Stimulated activated CD8-positive, alpha-beta memory T cell treated with anti-CD3 and anti-CD28 coated beads, Interleukin-4, amount 100 ng/mL, for 4 hours (primary cell): ENCODE data around the gene COLGALT1.
"Not testable (repeated sequence)": the region's sequence is repeated elsewhere in the genome, so short reads cannot be mapped to it uniquely, and the experiment has no call there.

Experiments used
- DNase-seq, 2 donors: peaks; one replicate each; pipeline ENCODE4 v3.0.0-alpha.2; 2020; ENCODE audit warnings: low read depth in 2 of 2, low spot score in 1 of 2

Gene COLGALT1

DNA sequence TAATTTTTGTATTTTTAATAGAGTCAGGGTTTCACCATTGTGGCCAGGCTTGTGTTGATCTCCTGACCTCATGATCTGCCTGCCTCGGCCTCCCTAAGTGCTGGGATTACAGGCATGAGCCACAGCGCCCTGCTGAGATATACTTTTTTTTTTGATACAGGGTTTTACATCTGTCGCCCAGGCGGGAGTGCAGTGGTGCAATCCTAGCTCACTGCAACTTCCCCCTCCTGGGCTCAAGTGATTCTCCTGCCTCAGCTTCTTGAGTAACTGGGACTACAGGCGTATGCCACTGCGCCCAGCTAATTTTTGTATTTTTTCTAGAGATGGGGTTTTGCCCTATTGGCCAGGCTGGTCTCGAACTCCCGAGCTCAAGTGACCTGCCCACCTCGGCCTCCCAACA is 2.0 kb downstream of the COLGALT1 start:
- no peak for DNase-seq

GRCh38 chr19:17560205-17560595 is 4.8 kb downstream of the COLGALT1 start:
- no peak for DNase-seq

DNA sequence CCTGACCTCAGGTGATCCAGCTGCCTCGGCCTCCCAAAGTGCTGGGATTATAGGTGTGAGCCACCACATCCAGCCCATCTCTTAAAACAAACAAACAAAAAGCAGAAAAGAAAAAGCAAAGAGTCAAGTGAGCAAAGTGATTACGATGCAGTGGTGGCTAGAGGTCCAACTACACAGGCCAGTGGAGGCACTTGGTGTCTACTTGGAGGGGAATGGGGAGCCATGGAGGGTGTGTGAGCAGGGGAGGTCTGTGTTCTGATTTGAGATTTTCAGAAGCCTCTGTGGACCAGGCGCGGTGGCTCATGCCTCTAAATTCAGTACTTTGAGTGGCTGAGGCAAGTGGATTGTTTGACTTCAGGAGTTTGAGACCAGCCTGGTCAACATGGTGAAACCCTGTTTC is 6.6 kb downstream of the COLGALT1 start:
- DNase-seq, result no peak

DNA sequence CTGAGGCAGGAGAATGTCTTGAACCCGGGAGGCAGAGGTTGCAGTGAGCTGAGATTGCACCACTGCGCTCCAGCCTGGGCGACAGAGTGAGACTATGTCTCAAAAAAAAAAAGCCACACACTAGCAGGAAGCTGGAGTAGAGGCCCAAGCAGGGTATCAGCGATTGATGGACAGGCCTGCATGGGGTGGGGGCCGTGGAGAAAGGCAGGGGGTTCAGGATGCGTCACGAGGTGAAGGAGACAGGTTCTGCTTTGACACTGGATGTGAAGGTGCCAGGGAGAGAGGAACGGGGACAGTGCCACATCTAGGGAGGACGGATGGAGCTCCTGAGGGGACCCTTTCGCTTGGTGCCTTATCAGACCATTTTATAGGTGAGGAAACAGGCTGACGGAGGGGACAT is 7.1 kb downstream of the COLGALT1 start:
- DNase-seq, result no peak

DNA sequence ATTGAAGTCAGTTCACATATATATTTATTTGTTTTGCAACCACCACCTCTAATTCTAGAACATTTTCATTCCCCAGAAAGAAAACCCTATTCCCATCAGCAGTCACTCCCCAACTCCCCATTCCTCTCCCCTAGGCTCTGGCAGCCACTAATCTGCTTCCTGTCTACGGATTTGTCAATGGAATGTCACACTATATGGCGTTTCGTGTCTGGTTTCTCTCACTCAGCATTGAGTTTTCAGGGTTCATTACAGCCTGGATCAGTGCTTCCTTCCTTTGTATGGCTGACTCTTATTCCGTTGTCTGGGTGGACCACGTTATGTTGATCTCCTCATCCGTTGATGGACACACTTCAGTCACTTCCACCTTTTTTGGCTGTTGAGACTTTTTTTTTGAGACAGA is 9.3 kb downstream of the COLGALT1 start:
- DNase-seq, result no peak

GRCh38 chr19:17565611-17566010 is 10.2 kb downstream of the COLGALT1 start:
- DNase-seq, result no peak

DNA sequence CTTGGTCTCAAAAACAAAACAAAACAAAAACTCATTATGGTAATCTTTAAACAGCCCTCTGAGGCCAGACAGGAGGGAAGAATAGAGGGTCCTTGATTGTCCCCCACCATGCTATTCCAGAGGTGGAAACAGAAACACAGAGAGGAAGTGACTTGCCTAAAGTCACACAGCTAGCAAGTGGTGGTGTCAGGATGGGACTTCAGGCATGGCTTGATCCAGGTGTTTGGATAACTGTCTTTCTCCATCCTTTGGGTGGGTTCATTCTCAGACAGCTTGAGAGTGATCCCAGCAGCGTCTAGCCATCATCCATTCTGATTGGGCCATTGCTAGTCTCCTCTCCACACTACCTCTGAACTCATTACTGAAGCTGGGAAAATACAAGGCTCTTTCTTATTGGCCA is 12.5 kb downstream of the COLGALT1 start:
- DNase-seq, result no peak

DNA sequence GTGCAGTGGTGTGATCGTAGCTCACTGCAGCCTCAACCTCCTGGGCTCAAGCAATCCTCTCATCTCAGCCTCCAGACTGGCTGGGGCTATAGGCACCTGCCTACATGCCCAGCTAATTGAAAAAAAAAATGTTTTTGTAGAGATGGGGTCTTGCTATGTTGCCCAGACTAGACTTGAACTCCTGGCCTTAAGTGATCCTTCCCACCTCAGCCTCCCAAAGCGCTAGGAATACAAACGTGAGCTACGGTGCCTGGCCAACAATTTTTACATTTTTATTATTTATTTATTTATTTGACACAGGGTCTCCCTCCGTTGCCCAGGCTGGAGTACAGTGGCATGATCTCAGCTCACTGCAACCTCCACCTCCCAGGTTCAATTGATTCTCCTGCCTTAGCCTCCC is 14.8 kb downstream of the COLGALT1 start:
- DNase-seq, result not testable (repeated sequence)

DNA sequence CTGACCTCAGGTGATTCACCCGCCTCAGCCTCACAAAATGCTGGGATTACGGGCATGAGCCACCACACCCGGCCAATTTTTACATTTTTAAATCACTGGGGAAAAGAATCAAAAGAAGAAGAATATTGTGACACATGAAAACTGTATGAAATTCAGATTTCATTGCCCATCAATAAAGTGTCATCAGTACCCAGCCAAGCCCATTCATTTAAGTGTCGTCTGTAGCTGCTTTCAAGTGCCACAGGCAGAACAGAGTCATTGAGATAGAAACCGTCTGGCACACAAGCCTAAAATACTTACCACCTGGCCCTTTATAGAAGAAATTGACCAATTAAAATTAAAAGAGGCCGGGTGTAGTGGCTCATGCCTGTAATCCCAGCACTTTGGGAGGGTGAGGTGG is 15.3 kb downstream of the COLGALT1 start:
- no peak for DNase-seq

- no peak for DNase-seq
Observed at GRCh38 chr19:17572638-17573037, 17.2 kb downstream of the COLGALT1 start.

DNA sequence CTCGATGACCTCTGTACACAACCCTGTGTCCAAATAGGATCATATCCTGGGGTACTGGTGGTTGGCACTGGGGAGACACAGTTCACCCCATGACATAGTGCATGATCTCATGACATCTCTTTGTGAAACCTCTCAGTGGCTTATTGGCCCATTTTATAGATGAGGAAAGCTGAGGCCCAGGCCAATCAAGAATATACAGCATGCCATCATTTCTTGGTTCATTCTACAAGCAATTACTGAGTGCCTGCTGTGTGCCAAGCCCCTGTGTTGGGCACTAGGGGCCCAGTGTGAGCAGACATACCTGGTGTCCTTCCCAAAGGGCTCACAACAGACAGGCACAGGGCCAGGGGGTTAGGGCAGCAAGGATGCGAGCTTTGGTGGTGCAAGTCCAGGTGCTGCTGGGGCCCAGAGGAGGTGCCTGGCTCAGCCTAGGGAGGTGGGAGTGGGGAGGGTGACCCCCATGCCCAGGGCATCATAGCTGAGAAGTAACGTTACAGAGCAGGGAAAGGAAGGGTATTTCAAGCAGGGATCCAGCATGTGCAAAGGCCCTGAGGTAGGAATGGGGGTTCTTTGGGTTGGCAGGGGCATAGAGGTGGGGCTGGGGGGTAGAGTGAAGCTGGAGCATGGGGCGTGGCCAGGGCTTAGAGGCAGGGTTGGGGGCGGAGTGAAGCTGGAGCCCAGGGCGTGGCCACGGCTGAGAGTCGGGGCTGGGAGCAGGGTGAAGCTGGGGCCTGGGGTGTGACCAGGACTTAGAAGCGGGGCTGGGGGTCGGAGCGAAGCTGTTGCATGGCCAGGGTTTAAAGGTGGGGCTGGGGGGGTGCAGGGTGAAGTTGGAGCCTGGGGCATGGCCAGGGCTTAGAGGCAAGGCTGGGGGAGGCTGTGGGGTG is 20.7 kb downstream of the COLGALT1 start:
- no peak for DNase-seq

GRCh38 chr19:17576758-17577456 is 21.5 kb downstream of the COLGALT1 start:
- no peak for DNase-seq

DNA sequence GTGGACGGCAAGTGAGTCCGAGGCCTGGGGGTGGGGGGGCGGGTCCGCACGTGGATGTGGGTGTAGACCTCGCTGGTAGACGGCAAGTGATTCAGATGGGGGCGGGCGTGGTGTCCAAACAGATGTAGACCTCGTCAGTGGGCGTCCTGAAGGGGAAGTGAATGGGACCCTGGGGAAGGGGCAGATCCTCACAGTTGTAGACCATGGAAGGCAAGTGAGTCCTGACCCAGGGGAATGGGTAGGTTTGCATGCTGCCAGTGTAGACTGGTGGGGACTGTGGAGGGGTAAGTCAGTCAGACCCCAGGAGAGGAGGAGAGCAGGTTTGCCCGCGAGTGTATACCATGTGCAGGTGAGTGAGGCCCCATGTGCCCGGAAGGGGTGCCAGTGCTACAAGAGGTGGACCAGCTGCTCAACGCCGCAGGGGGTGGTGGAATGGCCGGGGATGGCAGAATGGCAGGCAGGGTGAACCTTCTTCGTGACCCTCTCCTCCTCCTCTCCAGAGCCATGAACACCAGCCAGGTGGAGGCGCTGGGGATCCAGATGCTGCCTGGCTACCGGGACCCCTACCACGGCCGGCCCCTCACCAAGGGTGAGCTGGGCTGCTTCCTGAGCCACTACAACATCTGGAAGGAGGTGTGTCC is 22.1 kb downstream of the COLGALT1 start:
- DNase-seq, result no peak

- no peak for DNase-seq
Observed at GRCh38 chr19:17579661-17580244, 24.3 kb downstream of the COLGALT1 start.

- no peak for DNase-seq
Observed at GRCh38 chr19:17580470-17581144, 25.2 kb downstream of the COLGALT1 start.

- DNase-seq, result no peak
Observed at GRCh38 chr19:17581211-17581874, 25.9 kb downstream of the COLGALT1 start.

DNA sequence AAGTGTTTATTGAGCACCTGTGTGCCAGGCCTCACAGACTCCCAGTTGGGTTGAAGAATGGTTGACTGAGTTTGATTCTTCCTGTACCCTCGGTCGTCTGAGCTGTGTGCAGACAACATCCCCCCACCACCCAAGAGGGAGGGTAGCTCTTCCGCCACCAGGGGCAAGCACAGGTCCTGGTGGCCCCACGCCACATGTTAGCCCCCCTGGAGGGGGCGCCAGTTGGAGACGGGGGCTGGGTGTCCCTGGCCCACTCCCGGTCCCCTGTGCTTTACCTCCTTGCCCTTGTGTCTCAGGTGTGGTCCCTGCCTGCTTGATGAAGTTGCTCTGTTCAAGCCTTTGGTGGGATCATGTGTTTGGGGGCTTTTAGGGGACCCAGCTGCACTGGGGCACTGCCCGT is 27.2 kb downstream of the COLGALT1 start:
- no peak for DNase-seq

DNA sequence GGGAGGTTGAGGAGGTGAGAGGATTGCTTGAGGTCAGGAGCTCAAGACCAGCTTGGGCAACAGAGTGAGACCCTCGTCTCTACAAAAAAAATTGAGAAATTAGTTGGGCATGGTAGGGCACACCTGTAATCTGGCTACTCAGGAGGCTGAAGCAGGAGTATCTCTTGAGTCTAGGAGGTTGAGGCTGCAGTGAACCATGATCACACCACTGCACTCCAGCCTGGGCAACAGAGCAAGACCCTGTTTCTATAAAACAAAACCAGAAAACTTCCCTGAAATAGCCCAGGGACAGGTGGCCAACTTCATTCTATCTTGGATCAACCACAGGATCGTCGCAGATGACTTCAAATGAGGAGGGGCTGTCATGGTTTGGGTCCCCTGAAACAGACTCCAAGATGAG is 28.7 kb downstream of the COLGALT1 start:
- DNase-seq, result no peak

DNA sequence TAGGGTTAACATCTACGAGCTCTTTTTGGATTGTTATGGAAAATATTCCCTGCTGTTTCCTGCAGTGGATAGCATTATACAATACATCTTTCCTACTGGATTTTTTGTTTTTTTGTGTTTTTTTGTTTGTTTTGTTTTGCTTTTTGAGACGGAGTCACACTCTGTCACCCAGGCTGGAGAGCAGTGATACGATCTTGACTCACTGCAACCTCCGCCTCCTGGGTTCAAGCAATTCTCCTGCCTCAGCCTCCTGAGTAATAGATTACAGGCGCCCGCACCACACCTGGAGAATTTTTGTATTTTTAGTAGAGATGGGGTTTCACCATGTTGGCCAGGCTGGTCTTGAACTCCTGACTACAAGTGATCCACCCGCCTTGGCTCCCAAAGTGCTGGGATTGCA is 29.9 kb downstream of the COLGALT1 start:
- DNase-seq, result not testable (repeated sequence)

DNA sequence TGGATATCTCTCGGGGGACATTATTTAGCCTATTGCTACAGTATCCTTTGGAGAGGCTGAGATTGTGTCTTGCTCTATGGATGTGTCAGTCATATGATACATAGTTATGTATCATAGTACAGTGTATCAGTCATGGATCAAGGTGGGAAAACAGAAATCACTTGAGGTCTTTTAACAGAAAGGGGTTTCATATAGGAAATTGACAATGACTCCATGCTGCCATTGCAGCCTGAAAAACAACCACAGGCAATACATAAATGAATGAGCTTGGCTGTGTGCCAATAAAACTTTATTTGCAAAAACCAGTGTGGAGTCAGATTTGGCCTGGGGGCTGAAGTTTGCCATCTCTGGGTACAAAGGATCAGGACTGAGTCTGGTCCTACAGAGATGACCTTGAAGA is 35.4 kb downstream of the COLGALT1 start:
- DNase-seq, result no peak

DNA sequence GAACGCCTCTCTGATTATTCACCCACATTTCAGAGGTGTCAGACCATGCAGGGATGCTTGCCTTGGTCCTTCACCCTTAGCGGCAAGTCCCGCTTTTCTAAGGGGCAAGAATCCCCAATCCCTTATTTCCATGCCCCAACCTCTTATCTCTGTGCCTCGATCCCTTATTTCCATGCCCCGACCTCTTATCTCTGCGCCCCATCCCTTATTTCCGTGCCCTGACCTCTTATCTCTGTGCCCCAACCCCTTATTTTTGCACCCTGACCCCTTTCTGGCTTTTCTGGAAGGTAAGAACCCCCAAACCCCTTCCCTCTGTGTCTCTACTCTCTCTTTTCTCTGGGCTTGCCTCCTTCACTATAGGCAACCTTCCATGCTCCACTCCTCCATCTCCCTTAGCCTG is 38.8 kb downstream of the COLGALT1 start:
- not testable (repeated sequence) for DNase-seq
